HepG2 (cell line): ENCODE results near the gene HOXA1. TPM values are rescaled to one million over a fixed set of nuclear protein-coding genes. Genes with fewer than 3 reads are reported as not detected.

Source experiments
- CC2D1A ChIP-seq: sonication (generic); formaldehyde crosslinking; IDR thresholded peaks from 2 replicates; pipeline ENCODE4 v1.8.1; 2023; ENCODE audit warnings: mild to moderate bottlenecking, missing genetic modification reagents
- CHD2 ChIP-seq: IDR thresholded peaks from 2 replicates; pipeline ENCODE4 v1.6.1; 2011; ENCODE audit warnings: low read depth, low read length, improper control_type of control experiment
- IRF2 ChIP-seq: IDR thresholded peaks from 2 replicates; pipeline ENCODE4 v1.6.1; 2018; ENCODE audit warnings: missing genetic modification reagents, missing compliant biosample characterization
- ISL2 ChIP-seq: sonication (generic); formaldehyde crosslinking; IDR thresholded peaks from 2 replicates; pipeline ENCODE4 v1.5.0; 2020; ENCODE audit warnings: missing genetic modification reagents
- NFATC3 ChIP-seq: sonication (generic); formaldehyde crosslinking; IDR thresholded peaks from 2 replicates; pipeline ENCODE4 v1.5.1; 2020; ENCODE audit warnings: mild to moderate bottlenecking, missing genetic modification reagents
- TBP ChIP-seq: sonication (generic); formaldehyde crosslinking; IDR thresholded peaks from 2 replicates; pipeline ENCODE4 v1.5.0; 2020; ENCODE audit warnings: missing genetic modification reagents
- ZMYM3 ChIP-seq: sonication (generic); formaldehyde crosslinking; IDR thresholded peaks from 2 replicates; pipeline ENCODE4 v1.5.1; 2020; ENCODE audit warnings: mild to moderate bottlenecking, missing genetic modification reagents
- ZNF136 ChIP-seq: sonication (generic); formaldehyde crosslinking; IDR thresholded peaks from 2 replicates; pipeline ENCODE4 v1.8.1; 2022; ENCODE audit warnings: low read depth, mild to moderate bottlenecking, moderate library complexity, missing genetic modification reagents
- ZNF17 ChIP-seq: sonication (generic); formaldehyde crosslinking; IDR thresholded peaks from 2 replicates; pipeline ENCODE4 v1.5.0; 2020; ENCODE audit warnings: mild to moderate bottlenecking, missing genetic modification reagents
- ZNF251 ChIP-seq: sonication (generic); formaldehyde crosslinking; IDR thresholded peaks from 2 replicates; pipeline ENCODE4 v1.9.0; 2021; ENCODE audit warnings: mild to moderate bottlenecking, missing genetic modification reagents
- ZNF33B ChIP-seq: sonication (generic); formaldehyde crosslinking; IDR thresholded peaks from 2 replicates; pipeline ENCODE4 v1.5.1; 2020; ENCODE audit warnings: mild to moderate bottlenecking, missing genetic modification reagents
- polyA plus RNA-seq, 8 experiments: library from polyadenylated mRNA; depleted of rRNA in 3 of 8; stranded (reverse) in 7 of 8; unstranded in 1 of 8; fragments of >200 nt; fragmentation: Illumina TruSeq in 4 of 8; extraction: Trizol in 4 of 8; gene quantifications; 2 replicates each; pipeline versions ENCODE4 v1.2.1 to v1.2.3, GENCODE V29; 2011 to 2016; ENCODE audit warnings: low read depth in 4 of 8, missing spikeins in 1 of 8, mixed read lengths in 1 of 8; ENCODE audit not compliant: insufficient read depth in 1 of 8
- total RNA-seq, 5 experiments: library from RNA; depleted of rRNA; stranded (reverse); fragments of >200 nt; fragmentation: Illumina TruSeq; extraction: Trizol; gene quantifications; 2 replicates each; pipeline ENCODE4 v1.2.3, GENCODE V29; 2016; ENCODE audit warnings: low read depth in 1 of 5
- TF ChIP-seq, protein P1 (sequence below), 2 experiments: sonication (generic) in 1 of 2; formaldehyde crosslinking in 1 of 2; IDR thresholded peaks; 2 replicates each; pipeline versions ENCODE4 v1.4.0 to v1.6.1; 2018 to 2020; ENCODE audit warnings: missing genetic modification reagents in 2 of 2, borderline replicate concordance in 1 of 2, low read depth in 1 of 2, mild to moderate bottlenecking in 1 of 2, missing biosample characterization in 1 of 2
- TF ChIP-seq, protein P2 (sequence below): sonication (generic); formaldehyde crosslinking; IDR thresholded peaks from 2 replicates; pipeline ENCODE4 v1.5.1; 2020; ENCODE audit warnings: missing genetic modification reagents, mild to moderate bottlenecking, borderline replicate concordance
- TF ChIP-seq, protein P3 (sequence below): sonication (generic); formaldehyde crosslinking; IDR thresholded peaks from 2 replicates; pipeline ENCODE4 v1.4.0; 2020; ENCODE audit warnings: low read depth, mild to moderate bottlenecking, missing genetic modification reagents
- TF ChIP-seq, protein P4 (sequence below): sonication (generic); formaldehyde crosslinking; IDR thresholded peaks from 2 replicates; pipeline ENCODE4 v1.5.0; 2020; ENCODE audit warnings: missing genetic modification reagents, mild to moderate bottlenecking, borderline replicate concordance

Gene HOXA1
- total and polyA plus RNA-seq, 2 of the 13 experiments (the other 11 are each of a cell fraction or from before 2014, with no cell fraction given) = 0.18 to 0.20 TPM

DNA sequence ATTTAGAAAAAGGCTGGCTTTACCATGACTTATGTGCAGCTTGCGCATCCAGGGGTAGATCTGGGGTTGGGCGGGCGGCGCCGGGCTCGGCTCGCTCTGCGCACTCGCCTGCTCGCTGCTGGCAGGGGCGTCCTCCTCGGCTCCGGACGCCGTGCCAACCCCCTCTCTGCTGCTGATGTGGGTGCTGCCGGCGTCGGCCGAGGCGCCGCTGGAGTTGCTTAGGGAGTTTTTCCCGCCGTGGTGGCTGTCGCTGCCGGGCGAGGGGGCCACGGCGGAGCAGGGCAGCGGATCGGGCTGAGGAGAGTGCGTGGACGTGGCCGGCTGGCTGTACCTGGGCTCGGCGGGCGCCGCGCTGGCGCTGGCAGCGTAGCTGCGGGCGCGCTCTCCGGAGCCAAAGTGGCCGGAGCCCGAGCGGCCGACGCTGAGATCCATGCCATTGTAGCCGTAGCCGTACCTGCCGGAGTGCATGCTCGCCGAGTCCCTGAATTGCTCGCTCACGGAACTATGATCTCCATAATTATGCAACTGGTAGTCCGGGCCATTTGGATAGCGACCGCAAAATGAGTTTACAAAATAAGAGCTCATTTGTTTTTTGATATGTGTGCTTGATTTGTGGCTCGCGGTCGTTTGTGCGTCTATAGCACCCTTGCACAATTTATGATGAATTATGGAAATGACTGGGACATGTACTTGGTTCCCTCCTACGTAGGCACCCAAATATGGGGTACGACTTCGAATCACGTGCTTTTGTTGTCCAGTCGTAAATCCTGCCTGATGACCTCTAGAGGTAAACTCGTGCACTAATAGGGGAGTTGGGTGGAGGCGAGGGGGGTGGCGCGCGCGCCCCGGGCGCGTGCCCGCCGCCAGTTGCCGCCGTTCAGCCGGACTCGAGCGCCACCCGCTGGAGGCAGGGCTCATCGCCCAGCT is 47.5 kb upstream of the HOXA1 start, which contains the start of gene HOXA5 (continued):
- TF ChIP-seq IRF2 (peak; percentile 40; the same call in 1 of the 2 replicates), ZNF251 (CRISPR knock-in tag) (no peak), TBP (no peak), ZNF33B (CRISPR knock-in tag) (no peak), ISL2 (CRISPR knock-in tag) (no peak), ZNF17 (CRISPR knock-in tag) (no peak), CHD2 (no peak), CC2D1A (CRISPR knock-in tag) (no peak), NFATC3 (CRISPR knock-in tag) (no peak), ZNF136 (CRISPR knock-in tag) (no peak), ZMYM3 (CRISPR knock-in tag) (no peak)
- TF ChIP-seq, protein P1, sequence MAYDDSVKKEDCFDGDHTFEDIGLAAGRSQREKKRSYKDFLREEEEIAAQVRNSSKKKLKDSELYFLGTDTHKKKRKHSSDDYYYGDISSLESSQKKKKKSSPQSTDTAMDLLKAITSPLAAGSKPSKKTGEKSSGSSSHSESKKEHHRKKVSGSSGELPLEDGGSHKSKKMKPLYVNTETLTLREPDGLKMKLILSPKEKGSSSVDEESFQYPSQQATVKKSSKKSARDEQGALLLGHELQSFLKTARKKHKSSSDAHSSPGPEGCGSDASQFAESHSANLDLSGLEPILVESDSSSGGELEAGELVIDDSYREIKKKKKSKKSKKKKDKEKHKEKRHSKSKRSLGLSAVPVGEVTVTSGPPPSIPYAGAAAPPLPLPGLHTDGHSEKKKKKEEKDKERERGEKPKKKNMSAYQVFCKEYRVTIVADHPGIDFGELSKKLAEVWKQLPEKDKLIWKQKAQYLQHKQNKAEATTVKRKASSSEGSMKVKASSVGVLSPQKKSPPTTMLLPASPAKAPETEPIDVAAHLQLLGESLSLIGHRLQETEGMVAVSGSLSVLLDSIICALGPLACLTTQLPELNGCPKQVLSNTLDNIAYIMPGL (CRISPR knock-in tag; IDR thresholded peaks at IDR 0.05; ENCODE audit: borderline replicate concordance in 1 of 2, low read depth in 1 of 2) = peak; percentile 50 to 81; a peak in 3 of 4 replicates
- TF ChIP-seq, protein P2, sequence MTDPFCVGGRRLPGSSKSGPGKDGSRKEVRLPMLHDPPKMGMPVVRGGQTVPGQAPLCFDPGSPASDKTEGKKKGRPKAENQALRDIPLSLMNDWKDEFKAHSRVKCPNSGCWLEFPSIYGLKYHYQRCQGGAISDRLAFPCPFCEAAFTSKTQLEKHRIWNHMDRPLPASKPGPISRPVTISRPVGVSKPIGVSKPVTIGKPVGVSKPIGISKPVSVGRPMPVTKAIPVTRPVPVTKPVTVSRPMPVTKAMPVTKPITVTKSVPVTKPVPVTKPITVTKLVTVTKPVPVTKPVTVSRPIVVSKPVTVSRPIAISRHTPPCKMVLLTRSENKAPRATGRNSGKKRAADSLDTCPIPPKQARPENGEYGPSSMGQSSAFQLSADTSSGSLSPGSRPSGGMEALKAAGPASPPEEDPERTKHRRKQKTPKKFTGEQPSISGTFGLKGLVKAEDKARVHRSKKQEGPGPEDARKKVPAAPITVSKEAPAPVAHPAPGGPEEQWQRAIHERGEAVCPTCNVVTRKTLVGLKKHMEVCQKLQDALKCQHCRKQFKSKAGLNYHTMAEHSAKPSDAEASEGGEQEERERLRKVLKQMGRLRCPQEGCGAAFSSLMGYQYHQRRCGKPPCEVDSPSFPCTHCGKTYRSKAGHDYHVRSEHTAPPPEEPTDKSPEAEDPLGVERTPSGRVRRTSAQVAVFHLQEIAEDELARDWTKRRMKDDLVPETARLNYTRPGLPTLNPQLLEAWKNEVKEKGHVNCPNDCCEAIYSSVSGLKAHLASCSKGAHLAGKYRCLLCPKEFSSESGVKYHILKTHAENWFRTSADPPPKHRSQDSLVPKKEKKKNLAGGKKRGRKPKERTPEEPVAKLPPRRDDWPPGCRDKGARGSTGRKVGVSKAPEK (CRISPR knock-in tag) = no peak
- TF ChIP-seq, protein P3, sequence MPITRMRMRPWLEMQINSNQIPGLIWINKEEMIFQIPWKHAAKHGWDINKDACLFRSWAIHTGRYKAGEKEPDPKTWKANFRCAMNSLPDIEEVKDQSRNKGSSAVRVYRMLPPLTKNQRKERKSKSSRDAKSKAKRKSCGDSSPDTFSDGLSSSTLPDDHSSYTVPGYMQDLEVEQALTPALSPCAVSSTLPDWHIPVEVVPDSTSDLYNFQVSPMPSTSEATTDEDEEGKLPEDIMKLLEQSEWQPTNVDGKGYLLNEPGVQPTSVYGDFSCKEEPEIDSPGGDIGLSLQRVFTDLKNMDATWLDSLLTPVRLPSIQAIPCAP = no peak
- TF ChIP-seq, protein P4, sequence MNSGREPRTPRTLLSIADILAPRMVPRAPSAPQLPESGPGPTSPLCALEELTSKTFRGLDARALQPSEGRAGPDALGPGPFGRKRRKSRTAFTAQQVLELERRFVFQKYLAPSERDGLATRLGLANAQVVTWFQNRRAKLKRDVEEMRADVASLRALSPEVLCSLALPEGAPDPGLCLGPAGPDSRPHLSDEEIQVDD (CRISPR knock-in tag) = no peak
